CD4-positive, alpha-beta T cell treated with Interleukin-2 at 100 ng/mL for 4 hours (primary cell): ENCODE measurements around the gene FBXO21.
"Not testable (repeated sequence)": the region's sequence is repeated elsewhere in the genome, so short reads cannot be mapped to it uniquely, and the experiment has no call there.

Experiments
- DNase-seq: peaks from one replicate; pipeline ENCODE4 v3.0.0-alpha.2; 2020; ENCODE audit warnings: low spot score

Gene FBXO21

DNA sequence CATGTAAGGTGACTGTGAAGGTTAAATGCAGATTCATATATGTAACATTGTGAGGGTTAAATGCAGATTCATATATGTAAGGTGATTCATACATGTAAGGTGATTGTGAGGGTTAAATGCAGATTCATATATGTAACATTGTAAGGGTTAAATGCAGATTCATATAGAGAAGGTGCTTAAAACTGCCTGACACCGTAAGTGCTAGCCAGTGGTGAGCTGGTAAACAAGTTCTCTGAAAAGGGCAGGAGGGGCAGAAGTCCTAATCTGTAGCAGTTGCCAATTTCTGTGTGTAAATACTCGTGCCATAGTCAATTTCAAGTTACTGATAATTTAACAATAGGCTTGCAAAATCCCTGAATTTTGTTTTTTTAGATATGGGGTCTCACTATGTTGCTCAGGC is 86.3 kb downstream of the FBXO21 start:
- not testable (repeated sequence) for DNase-seq

DNA sequence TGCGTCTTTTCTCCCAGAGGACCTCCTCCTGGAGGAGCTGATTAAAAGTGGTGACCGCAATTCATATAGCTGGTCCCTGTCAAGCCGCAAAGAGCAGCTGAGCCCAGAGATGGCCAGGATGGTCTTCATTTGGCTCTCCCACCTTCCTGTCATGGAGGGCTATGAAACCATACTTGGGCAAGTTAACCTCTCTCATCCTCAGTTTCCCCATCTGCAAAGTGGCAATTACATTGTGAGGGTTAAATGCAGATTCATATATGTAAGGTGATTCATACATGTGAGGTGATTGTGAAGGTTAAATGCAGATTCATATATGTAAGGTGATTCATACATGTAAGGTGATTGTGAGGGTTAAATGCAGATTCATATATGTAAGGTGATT is 87.5 kb downstream of the FBXO21 start:
- DNase-seq = no peak

DNA sequence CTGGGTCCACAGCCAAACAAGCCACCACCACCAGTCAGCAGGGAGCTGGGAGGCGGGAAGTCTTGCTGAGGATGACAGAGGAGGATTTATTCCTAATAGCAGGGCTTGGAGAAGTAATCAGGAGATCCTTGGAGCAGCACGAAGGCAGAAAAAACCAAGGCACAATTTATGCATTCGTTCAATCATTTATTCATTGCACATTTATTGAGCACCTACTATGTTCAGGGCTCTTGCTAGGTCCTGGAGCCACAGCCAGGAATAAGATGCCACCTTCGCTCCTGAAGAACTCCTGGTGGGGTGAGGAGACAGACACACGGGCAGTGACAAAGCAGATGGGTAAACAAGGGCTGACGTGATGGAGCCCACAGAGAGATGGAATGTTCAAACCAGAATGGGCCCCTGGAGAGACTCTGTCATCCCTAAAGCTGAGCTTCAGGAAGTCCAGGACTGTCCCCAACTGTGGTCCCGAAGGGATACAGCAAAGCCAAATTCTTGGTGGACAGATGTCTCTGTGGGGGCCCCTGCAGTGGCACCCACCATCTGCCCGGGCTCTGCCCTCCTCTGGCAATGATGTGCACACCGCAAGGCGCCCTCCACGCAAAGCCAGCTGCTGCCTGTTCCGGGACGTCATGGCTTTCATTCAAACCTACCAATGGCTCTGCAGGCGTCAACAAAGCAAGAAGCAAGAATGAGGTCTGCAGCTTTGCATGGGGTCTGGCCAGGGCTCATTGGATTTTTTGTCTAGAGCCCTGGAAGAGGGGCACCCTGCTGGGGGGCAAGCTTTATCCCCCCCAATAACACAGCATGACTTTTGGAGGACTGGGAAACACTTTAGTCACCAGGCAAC is 88.1 kb downstream of the FBXO21 start:
- DNase-seq = no peak

DNA sequence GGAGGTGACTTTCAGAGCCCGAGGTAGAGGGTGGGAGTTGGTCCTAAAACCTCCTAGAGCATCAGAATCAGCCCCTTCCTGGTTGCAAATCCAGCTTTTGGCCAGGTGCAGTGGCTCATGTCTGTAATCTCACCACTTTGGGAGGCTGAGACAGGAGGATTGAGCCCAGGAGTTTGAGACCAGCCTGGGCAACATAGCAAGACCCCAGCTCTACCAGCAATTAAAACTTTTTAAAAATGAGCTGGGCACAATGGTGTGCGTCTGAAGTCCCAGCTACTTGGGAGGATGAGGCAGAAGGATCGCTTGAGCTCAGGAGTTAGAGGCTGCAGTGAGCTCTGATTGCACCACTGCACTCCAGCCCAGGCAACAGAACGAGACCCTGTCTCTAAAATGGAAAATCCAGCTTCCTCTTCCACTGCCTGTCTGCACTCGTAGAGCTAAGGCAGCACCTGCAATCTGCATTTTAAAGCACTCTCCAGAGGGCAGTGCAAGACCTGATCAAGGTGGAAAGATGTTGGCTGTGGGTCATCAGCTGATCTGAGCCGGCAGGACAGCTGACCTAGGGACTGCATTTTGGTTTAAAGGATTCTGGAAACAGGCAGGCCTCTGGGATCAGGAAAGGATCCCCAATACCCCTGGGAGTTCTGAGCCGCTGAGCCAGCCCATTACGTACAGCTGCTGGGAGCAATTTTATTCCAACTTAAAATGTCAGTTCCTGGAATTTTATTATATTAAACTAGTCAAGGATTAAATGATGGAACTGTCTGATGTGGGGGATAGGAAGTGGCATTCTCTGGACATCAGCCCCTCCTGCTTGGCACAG is 89.2 kb downstream of the FBXO21 start:
- DNase-seq = no peak

DNA sequence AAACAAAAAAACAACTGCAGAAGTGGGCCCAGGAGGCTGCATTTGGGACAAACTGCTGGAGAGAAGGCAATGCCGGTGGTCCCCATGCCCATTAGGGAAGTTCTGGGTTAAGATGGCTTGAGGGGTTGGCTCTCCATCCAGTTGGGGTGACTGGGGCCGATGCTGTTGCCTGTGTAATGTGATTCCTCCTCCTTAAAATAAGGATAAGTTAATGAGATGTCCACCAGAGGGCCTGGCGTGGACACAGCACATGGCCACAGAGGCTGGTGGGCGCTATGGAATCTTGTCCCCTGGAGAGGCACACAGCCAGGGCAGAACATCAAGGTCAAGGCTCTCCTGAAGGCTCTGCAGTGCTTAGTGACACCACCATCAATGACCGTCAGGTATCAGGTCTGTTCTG is 90.0 kb downstream of the FBXO21 start:
- no peak for DNase-seq

DNA sequence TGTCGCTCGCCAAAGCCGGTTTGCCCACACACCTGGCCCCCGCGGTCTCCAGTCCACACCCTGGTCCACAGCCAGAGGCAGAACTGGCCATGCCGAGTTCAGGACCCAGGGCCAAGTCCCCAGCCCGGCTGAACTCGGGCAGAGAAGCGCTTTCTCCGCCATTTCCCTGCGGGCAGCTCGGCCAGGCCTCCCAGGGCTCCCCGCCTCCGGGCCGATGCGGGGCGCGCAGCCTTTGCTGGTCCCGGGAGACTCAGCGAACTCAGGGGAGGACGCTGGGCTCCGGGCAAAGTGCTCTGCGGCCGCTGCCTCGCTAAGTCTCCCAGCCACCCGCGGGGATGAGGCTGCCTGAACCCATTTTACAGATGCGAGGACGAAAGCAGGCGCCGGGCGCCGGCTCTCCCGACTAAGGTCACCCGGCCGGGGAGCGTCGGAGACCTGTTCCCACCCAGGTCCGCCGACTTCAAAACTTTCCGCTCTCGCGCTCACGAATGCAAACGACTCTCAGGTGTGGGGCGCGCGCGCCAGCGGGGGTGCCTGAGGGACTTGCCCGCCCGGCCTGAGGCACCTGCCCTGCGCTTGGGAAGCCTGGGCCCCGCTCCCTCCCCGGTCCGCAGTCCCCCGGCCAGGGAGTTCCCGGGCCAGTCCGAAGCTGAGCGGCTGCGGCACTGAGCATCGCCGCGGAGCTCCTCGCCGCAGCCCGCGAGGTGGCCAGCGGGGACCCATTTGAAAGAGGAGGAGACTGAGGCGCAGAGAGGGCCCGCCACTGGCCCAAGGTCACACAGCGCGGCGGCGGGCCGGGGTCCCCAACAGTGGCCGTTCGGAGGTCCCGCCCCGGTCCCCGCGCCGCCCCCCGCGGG is 91.7 kb downstream of the FBXO21 start:
- DNase-seq = no peak

DNA sequence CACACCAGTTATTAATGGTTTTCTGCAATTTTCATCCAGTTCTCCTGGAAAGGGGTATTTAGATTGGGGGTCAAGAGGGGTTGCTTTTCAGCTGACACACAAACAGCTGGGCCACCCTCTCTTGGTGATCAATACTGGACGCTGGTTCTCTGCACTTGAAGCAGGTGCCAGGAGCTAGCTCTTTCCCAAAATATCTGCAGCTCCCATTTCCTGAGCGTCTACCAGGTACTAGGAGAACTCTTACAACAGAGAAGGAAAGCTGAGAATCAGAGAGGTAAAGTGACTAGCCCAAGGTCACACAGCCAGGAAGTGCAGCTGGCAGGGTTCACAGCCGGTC is 92.3 kb downstream of the FBXO21 start:
- DNase-seq = no peak

DNA sequence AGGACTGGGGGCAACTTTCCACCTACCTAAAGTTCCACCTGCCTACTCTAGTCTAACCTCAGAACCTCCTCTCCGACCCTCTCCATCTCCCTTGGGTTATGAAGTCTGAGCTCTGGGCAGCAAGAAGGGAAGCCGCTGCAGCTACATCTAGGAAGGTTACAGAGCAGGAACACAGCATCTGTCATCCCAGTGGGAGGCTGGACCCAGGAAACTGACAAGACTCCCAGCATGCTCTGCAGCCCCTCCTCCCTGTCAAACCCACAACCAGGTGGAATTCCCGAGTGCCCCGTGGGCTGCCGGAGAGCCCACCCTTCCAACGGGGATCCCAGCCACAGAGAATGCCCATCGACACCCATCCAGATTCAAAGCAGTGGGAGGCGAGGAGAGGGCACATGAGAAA is 93.1 kb downstream of the FBXO21 start:
- DNase-seq = no peak

DNA sequence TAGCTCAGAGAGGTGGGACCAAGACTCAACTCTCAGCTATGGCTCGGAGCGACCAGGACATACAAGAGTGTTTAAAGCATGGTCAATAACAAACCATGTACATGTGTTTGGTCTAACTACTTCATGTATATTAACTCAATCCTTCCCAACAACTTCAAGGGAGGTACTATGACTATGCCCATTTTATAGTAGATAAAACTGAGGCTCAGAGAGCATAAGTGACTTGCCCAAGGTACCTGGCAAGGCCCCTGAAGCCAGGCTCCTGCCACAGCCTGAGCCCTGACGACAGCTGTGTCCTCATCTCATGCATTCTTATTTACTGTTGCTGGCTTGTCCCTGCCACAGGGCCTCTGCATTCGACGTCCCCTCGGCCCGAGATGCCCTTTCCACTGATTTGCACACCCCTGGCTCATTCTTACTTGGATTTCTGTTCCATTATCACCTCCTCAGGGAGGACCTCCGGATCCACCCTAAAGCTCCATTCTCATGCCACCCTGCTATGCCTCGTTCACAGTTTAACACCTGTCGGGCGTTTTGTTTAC is 93.7 kb downstream of the FBXO21 start:
- DNase-seq = no peak

DNA sequence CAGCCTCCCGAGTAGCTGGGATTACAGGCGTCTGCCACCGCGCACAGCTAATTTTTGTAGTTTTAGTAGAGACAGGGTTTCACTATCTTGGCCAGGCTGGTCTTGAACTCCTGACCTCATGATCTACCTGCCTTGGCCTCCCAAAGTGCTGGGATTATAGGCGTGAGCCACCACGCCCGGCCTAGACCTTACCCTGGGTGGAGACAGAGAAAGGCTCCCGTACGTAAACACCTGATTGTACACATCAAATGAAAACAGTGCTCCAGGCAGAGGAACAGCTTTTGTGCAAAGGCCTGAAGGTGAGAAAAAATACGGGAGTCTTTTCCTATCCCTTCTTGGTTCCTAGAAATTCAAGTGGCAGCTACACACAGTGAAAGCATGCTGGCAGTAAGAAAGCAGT is 95.1 kb downstream of the FBXO21 start:
- DNase-seq = not testable (repeated sequence)

DNA sequence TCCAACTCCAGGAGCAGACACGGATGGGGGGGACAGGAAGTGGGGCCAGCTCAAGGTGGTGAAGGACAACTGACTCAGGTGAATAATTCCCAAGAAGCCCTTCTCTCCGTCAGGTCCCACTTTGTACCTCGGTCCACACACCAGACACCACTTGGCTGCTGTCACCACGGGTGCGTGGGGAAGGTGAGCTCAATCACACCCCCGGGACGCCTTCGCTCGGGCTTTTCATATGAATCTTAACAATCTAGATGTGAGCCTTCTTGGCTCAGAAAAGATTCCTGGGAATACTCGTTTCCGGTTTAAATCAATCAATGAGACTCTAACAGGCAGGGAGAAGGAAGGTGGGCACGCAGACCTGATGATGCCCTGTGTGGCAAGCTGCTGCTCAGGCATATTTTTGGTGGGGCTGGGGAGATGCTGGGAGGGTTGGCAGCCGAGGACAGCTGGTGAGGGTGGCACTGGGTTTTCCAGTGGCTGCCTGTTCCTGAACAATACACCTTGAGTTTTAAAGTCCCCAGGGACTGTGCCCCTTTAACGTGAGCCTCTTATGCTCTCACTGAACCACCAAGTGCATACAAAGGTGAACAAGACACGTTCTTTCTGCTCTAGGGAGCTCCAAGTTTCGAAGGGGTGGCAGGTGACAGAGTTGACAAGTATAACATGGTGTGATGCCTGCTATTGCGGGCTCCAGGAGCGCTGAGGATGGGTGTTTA is 96.2 kb downstream of the FBXO21 start:
- DNase-seq = no peak

DNA sequence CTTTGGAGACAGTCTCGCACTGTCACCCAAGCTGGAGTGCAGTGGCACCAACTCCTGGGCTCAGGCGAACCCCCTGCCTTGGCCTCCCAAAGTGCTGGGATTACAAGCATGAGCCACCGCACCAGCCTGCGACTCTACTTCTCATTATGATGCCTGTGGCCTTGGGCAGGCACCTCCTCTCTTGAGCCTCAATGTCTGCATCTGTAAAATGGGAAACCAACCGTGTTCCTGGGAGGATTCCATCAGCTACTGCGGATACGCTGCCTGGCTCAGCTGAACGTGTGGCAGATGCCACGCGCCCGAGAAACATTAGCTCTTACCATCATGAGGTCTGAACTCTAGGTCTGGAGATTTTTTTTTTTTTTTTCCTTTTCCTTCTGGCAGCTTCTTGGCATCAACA is 96.8 kb downstream of the FBXO21 start:
- no peak for DNase-seq

DNA sequence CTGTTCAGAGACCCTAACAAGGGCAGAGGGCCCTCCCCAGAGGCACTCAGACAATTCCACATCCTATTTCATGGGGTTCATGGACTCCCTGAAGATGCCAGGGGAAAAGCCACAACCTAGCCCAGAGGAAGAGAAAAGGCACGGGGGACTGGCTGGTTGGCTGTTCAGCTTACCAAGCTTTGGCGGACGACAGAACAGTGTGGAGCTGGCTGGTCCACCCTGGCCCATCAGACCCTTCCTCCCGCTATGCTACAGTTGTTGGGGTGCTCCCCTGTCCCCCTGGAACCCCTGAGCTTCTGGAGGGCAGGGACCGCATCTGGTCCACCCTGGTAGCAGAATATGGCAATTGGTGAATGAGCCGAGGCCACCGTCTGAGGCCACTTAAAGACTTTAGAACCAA is 97.4 kb downstream of the FBXO21 start:
- DNase-seq = no peak

DNA sequence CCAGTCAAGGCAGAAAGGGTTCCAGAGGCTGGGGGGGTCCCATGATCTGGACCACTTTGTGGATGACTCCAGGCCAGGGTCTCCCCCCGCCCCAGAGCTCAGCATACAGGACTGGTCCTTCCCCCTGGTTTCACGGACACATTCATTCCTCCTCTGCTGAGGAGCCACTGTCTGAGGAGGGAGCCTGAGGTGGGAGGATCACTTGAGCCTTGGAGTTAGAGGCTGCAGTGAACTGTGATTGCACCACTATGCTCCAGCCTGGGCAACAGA is 97.8 kb downstream of the FBXO21 start:
- DNase-seq = no peak
